ENCODE measurements around the gene ARMH1. TPM values are rescaled to one million over a fixed set of nuclear protein-coding genes. Genes with fewer than 3 reads are reported as not detected.

ARMH1 gene
- total and polyA plus RNA-seq, 2 donors from 2014 or later: 3.4 to 3.9 TPM

GRCh38 chr1:44651069-44651468 is 23.4 kb upstream of the ARMH1 start:
- no peak for TF ChIP-seq CTCF (IDR thresholded peaks at IDR 0.05; ENCODE audit: borderline replicate concordance, extremely low read depth, insufficient read depth)
- H3K9ac ChIP-seq (ENCODE audit: low read length in 3 of 3): no peak overlapping the region
- DNase-seq (no peak), FAIRE-seq (no peak)
- H3K4me1 ChIP-seq (ENCODE audit: control insufficient read depth in 2 of 3, insufficient read depth in 2 of 3, low read depth in 1 of 3, low read length in 3 of 3): no peaks in the 10 kb centered on the region
- H3K36me3 ChIP-seq (ENCODE audit: control insufficient read depth in 2 of 3, insufficient read depth in 3 of 3, low read length in 3 of 3): peaks cover 2 to 22% (median 20%) of the 10 kb centered on the region in 3 donors
- H3K9me3 ChIP-seq (ENCODE audit: control insufficient read depth in 2 of 3, insufficient read depth in 1 of 3, low read length in 3 of 3): no peaks in the 10 kb centered on the region
- intact Hi-C loops (cut with DNase I): no loop called here
- H3K27ac ChIP-seq (ENCODE audit: low read depth in 2 of 2, low read length in 2 of 2): no peak overlapping the region
- no peaks in the 10 kb centered on the region for H3K27me3 ChIP-seq (ENCODE audit: control insufficient read depth, insufficient read depth, low read length)
- H3K4me3 ChIP-seq (ENCODE audit: low read length in 3 of 3): no peak overlapping the region

DNA sequence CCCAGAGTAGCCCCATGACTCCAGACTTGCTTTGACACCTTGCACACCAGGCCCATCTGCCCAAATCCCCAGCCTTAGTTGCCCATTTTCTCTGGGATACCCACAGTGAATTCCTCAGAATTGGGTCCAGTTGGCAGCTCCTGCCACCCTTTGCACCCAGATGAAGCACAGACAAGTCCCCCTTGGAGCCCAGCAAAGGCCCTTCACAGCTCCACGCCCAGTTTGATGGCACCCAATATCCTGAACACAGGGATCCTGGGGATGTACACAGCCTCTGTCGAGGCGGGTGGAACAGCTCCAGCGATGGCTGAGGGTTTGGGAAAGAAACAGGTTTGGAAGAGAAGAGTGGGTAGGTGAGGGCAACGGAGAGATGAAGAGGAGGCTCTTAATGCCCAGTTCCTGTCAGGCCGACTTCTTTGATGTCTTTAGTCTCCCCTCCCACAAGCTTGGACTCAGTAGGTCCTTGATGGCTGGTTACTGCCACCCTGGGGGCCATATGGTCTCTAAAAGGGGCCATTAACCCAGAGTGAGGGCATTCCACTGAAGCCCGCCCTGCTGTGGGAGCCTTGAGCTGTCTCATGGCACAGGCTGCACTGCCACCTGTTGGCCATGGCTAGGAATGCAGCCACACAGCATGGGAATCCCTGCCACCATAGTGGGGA is 21.9 kb upstream of the ARMH1 start:
- Histone ChIP-seq H3K9me3 (ENCODE audit: control insufficient read depth in 2 of 3, insufficient read depth in 1 of 3, low read length in 3 of 3) (no peaks in the 10 kb centered on the region), H3K27ac (ENCODE audit: low read depth in 2 of 2, low read length in 2 of 2) (no peak overlapping the region), H3K4me1 (ENCODE audit: control insufficient read depth in 2 of 3, insufficient read depth in 2 of 3, low read depth in 1 of 3, low read length in 3 of 3) (no peaks in the 10 kb centered on the region), H3K9ac (ENCODE audit: low read length in 3 of 3) (no peak overlapping the region), H3K36me3 (ENCODE audit: control insufficient read depth in 2 of 3, insufficient read depth in 3 of 3, low read length in 3 of 3) (peaks cover 2 to 19% (median 15%) of the 10 kb centered on the region in 3 donors), H3K4me3 (ENCODE audit: low read length in 3 of 3) (no peak overlapping the region), H3K27me3 (ENCODE audit: control insufficient read depth, insufficient read depth, low read length) (no peaks in the 10 kb centered on the region)
- DNase-seq (peak; percentile 81 to 88 (median 87)), FAIRE-seq (no peak)
- TF ChIP-seq CTCF (IDR thresholded peaks at IDR 0.05; ENCODE audit: borderline replicate concordance, extremely low read depth, insufficient read depth): peak; percentile 97
- intact Hi-C loops (cut with DNase I): no loop called here

GRCh38 chr1:44653107-44653964 is 21.2 kb upstream of the ARMH1 start:
- Histone ChIP-seq H3K9ac (ENCODE audit: low read length in 3 of 3) (no peak overlapping the region), H3K36me3 (ENCODE audit: control insufficient read depth in 2 of 3, insufficient read depth in 3 of 3, low read length in 3 of 3) (peaks cover 2 to 16% (median 15%) of the 10 kb centered on the region in 3 donors), H3K9me3 (ENCODE audit: control insufficient read depth in 2 of 3, insufficient read depth in 1 of 3, low read length in 3 of 3) (no peaks in the 10 kb centered on the region), H3K4me1 (ENCODE audit: control insufficient read depth in 2 of 3, insufficient read depth in 2 of 3, low read depth in 1 of 3, low read length in 3 of 3) (no peaks in the 10 kb centered on the region), H3K27me3 (ENCODE audit: control insufficient read depth, insufficient read depth, low read length) (no peaks in the 10 kb centered on the region), H3K27ac (ENCODE audit: low read depth in 2 of 2, low read length in 2 of 2) (no peak overlapping the region), H3K4me3 (ENCODE audit: low read length in 3 of 3) (no peak overlapping the region)
- DNase-seq: no peak
- intact Hi-C loops (cut with DNase I): no loop called here
- TF ChIP-seq CTCF (IDR thresholded peaks at IDR 0.05; ENCODE audit: borderline replicate concordance, extremely low read depth, insufficient read depth): no peak
- no peak for FAIRE-seq
